Vagina (tissue), 2 donors: ENCODE results near the gene KRTAP9-1.

Experiments
- POLR2A ChIP-seq, 2 donors: fragments of 450-650 bp; IDR thresholded peaks; one replicate each; pipeline ENCODE4 v1.6.1; 2017; ENCODE audit warnings: antibody characterized with exemption in 2 of 2, mild to moderate bottlenecking in 2 of 2, moderate library complexity in 2 of 2
- POLR2AphosphoS5 ChIP-seq, 2 donors: sonication (generic); formaldehyde crosslinking; IDR thresholded peaks; one replicate each; pipeline ENCODE4 v1.9.0; 2017; ENCODE audit warnings: antibody characterized with exemption in 2 of 2, mild to moderate bottlenecking in 2 of 2, low read depth in 1 of 2; ENCODE audit not compliant: insufficient read depth in 1 of 2
- TF ChIP-seq, protein P1 (sequence below), 3 experiments: fragments of 450-650 bp in 2 of 3; fragments of 200-600 bp in 1 of 3; sonication (generic) in 1 of 3; IDR thresholded peaks; one replicate each; pipeline ENCODE4 v1.5.1; 2017 to 2019; ENCODE audit warnings: antibody characterized with exemption in 3 of 3, mild to moderate bottlenecking in 2 of 3, moderate library complexity in 2 of 3

DNA sequence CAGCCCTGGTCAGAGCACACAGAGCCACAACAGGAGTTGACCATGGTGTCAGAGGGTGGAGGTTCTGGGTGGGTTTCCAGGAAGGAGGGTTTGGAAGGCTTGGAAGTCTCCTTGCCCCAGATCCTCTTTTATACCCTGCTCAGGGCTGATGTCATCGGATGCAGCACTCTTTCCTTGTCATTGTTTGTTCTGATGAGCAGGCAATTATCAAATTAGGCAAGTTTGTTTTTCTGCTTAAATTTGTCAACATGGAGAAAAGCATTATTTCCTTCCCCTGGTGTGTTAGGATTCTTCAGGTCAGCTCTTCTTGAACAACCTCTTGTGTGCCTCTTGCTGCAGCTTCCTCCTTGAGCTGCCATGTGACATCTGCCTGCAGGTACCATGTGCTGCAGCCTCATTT lies 29.0 kb upstream of the KRTAP9-1 start, which contains the start of gene KRTAP4-4:
- TF ChIP-seq, protein P1, sequence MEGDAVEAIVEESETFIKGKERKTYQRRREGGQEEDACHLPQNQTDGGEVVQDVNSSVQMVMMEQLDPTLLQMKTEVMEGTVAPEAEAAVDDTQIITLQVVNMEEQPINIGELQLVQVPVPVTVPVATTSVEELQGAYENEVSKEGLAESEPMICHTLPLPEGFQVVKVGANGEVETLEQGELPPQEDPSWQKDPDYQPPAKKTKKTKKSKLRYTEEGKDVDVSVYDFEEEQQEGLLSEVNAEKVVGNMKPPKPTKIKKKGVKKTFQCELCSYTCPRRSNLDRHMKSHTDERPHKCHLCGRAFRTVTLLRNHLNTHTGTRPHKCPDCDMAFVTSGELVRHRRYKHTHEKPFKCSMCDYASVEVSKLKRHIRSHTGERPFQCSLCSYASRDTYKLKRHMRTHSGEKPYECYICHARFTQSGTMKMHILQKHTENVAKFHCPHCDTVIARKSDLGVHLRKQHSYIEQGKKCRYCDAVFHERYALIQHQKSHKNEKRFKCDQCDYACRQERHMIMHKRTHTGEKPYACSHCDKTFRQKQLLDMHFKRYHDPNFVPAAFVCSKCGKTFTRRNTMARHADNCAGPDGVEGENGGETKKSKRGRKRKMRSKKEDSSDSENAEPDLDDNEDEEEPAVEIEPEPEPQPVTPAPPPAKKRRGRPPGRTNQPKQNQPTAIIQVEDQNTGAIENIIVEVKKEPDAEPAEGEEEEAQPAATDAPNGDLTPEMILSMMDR (IDR thresholded peaks at IDR 0.05): no peak
- TF ChIP-seq POLR2A (IDR thresholded peaks at IDR 0.05): no peak
- no peak for TF ChIP-seq POLR2AphosphoS5 (IDR thresholded peaks at IDR 0.05; ENCODE audit: insufficient read depth in 1 of 2, low read depth in 1 of 2)
